ENCODE data around the gene UNC5C. TPM values are rescaled to one million over a fixed set of nuclear protein-coding genes. Genes with fewer than 3 reads are reported as not detected.

UNC5C gene
- total RNA-seq, 2 experiments from 2014 or later = not detected

DNA sequence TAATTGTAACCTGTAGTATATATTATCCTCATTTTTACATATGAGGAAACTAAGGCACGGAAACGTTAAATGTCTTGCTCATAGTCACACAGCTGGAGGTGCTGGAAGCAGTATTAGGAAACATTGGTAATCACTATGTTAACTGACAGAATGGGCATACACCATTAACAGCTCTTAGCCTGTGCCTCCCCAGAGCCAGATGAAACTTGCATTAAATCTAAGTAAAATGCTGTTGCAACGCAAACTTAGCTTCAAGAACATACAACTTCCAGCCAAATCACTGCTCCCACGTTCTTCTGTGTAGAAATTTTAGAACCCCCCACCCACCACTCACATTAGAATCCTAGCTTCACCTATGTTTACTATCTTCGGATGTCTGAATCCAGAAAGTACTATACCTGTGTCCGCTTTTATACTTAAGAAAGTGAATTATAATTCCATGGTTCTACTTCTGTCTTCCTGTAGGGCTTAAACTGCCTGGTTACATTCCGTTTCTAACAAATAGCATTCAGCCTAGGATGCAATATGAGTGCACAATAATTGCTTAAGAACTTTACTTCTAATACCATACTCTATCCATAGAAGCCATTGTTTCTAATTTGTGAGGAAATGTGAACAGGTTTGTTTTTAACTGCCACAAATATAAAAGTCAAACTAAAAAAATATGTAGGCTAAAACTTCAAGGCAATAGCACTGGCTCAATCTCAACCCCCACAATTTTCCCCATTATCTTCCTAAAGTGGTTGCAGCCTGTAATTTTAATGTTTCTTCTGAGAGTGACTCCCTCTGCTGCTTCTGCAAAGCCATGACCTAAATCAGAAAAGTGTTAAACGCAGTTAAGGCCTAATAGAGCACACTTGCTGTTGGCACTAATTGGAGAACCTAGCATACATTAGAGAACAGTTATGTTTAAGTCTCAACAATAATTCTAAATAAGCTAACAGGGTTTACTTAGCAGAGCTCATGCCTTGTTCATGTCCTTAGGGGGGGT is 4.4 kb downstream of the UNC5C start:
- H3K27me3 Mint-ChIP-seq = peaks cover 46% of the 10 kb centered on the region
- no peak overlapping the region for H3K27ac Mint-ChIP-seq
- Histone ChIP-seq H3K9me3 (ENCODE audit: control insufficient read depth in 1 of 2, insufficient read depth in 1 of 2, low read length in 2 of 2) (peaks cover 0 to 20% of the 10 kb centered on the region in 2 experiments), H3K27ac (ENCODE audit: low read depth in 1 of 2, low read length in 2 of 2) (no peak overlapping the region), H3K27me3 (ENCODE audit: control insufficient read depth in 1 of 2, insufficient read depth in 2 of 2, low read length in 2 of 2) (peaks cover 19 to 33% of the 10 kb centered on the region in 2 experiments), H3K4me1 (ENCODE audit: insufficient read depth, low read length) (peaks cover 16% of the 10 kb centered on the region), H3K4me3 (ENCODE audit: low read length) (no peak overlapping the region), H3K36me3 (ENCODE audit: insufficient read depth, low read length) (no peaks in the 10 kb centered on the region)
- ATAC-seq (ENCODE audit: poor library complexity) (no peak), DNase-seq (no peak)
- no peaks in the 10 kb centered on the region for H3K36me3 Mint-ChIP-seq (ENCODE audit: low read depth)
- intact Hi-C loops (cut with DNase I, micrococcal nuclease) = no loop called here
- no peaks in the 10 kb centered on the region for H3K9me3 Mint-ChIP-seq
- ChIA-PET POLR2A (no interaction called here), CTCF (no interaction called here)
- TF ChIP-seq, protein P1, sequence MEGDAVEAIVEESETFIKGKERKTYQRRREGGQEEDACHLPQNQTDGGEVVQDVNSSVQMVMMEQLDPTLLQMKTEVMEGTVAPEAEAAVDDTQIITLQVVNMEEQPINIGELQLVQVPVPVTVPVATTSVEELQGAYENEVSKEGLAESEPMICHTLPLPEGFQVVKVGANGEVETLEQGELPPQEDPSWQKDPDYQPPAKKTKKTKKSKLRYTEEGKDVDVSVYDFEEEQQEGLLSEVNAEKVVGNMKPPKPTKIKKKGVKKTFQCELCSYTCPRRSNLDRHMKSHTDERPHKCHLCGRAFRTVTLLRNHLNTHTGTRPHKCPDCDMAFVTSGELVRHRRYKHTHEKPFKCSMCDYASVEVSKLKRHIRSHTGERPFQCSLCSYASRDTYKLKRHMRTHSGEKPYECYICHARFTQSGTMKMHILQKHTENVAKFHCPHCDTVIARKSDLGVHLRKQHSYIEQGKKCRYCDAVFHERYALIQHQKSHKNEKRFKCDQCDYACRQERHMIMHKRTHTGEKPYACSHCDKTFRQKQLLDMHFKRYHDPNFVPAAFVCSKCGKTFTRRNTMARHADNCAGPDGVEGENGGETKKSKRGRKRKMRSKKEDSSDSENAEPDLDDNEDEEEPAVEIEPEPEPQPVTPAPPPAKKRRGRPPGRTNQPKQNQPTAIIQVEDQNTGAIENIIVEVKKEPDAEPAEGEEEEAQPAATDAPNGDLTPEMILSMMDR (IDR thresholded peaks at IDR 0.05) = no peak
- no peak overlapping the region for H3K4me3 Mint-ChIP-seq
- no peaks in the 10 kb centered on the region for H3K4me1 Mint-ChIP-seq (ENCODE audit: low read depth)

GRCh38 chr4:95541889-95542607 is 6.7 kb downstream of the UNC5C start:
- Mint-ChIP-seq H3K27ac (no peak overlapping the region), H3K4me1 (ENCODE audit: low read depth) (no peaks in the 10 kb centered on the region), H3K36me3 (ENCODE audit: low read depth) (no peaks in the 10 kb centered on the region), H3K9me3 (no peaks in the 10 kb centered on the region), H3K4me3 (no peak overlapping the region), H3K27me3 (peaks cover 31% of the 10 kb centered on the region)
- Histone ChIP-seq H3K4me1 (ENCODE audit: insufficient read depth, low read length) (no peaks in the 10 kb centered on the region), H3K27ac (ENCODE audit: low read depth in 1 of 2, low read length in 2 of 2) (no peak overlapping the region), H3K9me3 (ENCODE audit: control insufficient read depth in 1 of 2, insufficient read depth in 1 of 2, low read length in 2 of 2) (no peaks in the 10 kb centered on the region), H3K27me3 (ENCODE audit: control insufficient read depth in 1 of 2, insufficient read depth in 2 of 2, low read length in 2 of 2) (peaks cover 5 to 14% of the 10 kb centered on the region in 2 experiments), H3K36me3 (ENCODE audit: insufficient read depth, low read length) (no peaks in the 10 kb centered on the region), H3K4me3 (ENCODE audit: low read length) (no peak overlapping the region)
- ATAC-seq (ENCODE audit: poor library complexity) = no peak
- intact Hi-C loops (cut with DNase I, micrococcal nuclease) = no loop called here
- TF ChIP-seq, protein P1 (IDR thresholded peaks at IDR 0.05) = no peak
- POLR2A ChIA-PET = no interaction called here
- CTCF ChIA-PET = no interaction called here
- DNase-seq = no peak

DNA sequence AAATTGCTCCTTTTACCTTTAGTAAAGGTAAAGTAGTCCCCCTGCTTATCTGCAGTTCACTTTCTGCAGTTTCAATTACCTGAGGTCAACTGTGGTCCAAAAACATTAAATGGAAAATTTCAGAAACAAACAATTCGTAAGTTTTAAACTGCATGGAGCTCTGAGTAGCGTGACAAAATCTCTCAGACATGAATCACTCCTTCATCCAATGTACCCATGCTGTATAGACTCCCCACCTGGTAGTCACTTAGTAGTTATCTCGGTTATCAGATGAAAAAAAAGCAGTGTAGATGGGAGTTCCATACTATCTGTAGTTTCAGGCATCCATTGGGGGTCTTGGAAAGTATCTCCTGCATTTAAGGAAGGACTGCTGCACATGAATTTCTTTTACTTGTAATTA is 7.7 kb downstream of the UNC5C start:
- H3K9me3 ChIP-seq (ENCODE audit: control insufficient read depth in 1 of 2, insufficient read depth in 1 of 2, low read length in 2 of 2) = no peaks in the 10 kb centered on the region
- H3K4me3 ChIP-seq (ENCODE audit: low read length) = no peak overlapping the region
- Mint-ChIP-seq H3K27me3 (peaks cover 22% of the 10 kb centered on the region), H3K4me1 (ENCODE audit: low read depth) (no peaks in the 10 kb centered on the region), H3K27ac (no peak overlapping the region), H3K4me3 (no peak overlapping the region), H3K9me3 (no peaks in the 10 kb centered on the region), H3K36me3 (ENCODE audit: low read depth) (no peaks in the 10 kb centered on the region)
- ChIA-PET POLR2A (no interaction called here), CTCF (no interaction called here)
- H3K27me3 ChIP-seq (ENCODE audit: control insufficient read depth in 1 of 2, insufficient read depth in 2 of 2, low read length in 2 of 2) = peaks cover 4 to 6% of the 10 kb centered on the region in 2 experiments
- TF ChIP-seq, protein P1 (IDR thresholded peaks at IDR 0.05) = no peak
- ATAC-seq (ENCODE audit: poor library complexity) = no peak
- no peaks in the 10 kb centered on the region for H3K4me1 ChIP-seq (ENCODE audit: insufficient read depth, low read length)
- H3K36me3 ChIP-seq (ENCODE audit: insufficient read depth, low read length) = no peaks in the 10 kb centered on the region
- DNase-seq = no peak
- intact Hi-C loops (cut with DNase I, micrococcal nuclease) = no loop called here
- H3K27ac ChIP-seq (ENCODE audit: low read depth in 1 of 2, low read length in 2 of 2) = no peak overlapping the region
